Muscle layer of colon (tissue), 2 donors: ENCODE data around the gene SIGLEC11.

Experiments
- H3K27ac ChIP-seq: one replicate; pipeline ENCODE4 v1.7.0; 2013; ENCODE audit warnings: low read depth, mild to moderate bottlenecking, low read length, moderate library complexity
- H3K27me3 ChIP-seq, 2 donors: one replicate each; pipeline ENCODE4 v1.7.0; 2013; ENCODE audit warnings: low read length in 2 of 2, mild to moderate bottlenecking in 2 of 2; ENCODE audit not compliant: insufficient read depth in 2 of 2, control insufficient read depth in 1 of 2
- H3K36me3 ChIP-seq: one replicate; pipeline ENCODE4 v1.7.0; 2013; ENCODE audit warnings: mild to moderate bottlenecking, low read length; ENCODE audit not compliant: insufficient read depth
- H3K4me1 ChIP-seq: one replicate; pipeline ENCODE4 v1.7.0; 2013; ENCODE audit warnings: mild to moderate bottlenecking, low read length; ENCODE audit not compliant: insufficient read depth
- H3K4me3 ChIP-seq, 2 donors: one replicate each; pipeline ENCODE4 v1.7.0; 2013; ENCODE audit warnings: low read length in 2 of 2, low read depth in 1 of 2, mild to moderate bottlenecking in 1 of 2, moderate library complexity in 1 of 2
- H3K9ac ChIP-seq: one replicate; pipeline ENCODE4 v1.7.0; 2013; ENCODE audit warnings: low read length
- H3K9me3 ChIP-seq: one replicate; pipeline ENCODE4 v1.7.0; 2013; ENCODE audit warnings: mild to moderate bottlenecking, low read length
- donor health status: abdominal sarcoma.
- donor health status: Adenocarcinoma of cecum.

SIGLEC11 gene

DNA sequence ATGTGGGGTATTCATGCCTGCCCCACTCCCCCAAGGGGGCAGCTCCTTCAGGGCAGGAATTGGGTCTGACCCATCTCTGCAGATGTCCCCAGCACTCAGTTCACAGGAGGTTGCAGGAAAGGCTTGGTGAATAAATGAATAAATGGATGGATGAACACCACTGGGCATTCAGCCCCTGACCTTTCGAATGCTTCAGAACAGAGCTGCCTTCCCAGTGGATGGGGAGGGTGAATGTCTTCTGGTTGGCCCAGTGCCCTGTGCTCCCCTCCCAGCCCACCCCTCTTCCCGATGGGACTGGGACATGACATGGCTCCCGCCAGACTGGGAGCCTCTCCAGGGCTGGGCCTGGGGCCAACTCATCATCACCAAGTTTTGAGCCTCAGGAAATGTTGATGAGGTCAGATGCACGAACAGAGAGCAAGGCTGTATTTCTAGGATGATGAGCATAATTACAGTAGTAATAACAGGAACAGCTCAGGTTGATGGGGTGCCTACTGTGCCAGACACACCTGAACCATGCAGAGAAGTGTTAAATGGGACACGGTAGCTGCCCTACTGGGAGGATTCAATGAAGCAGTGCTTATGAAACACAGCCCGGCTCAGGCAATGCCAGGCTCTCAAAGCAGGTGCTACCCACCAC lies 38.5 kb upstream of the SIGLEC11 start:
- Histone ChIP-seq H3K27ac (no peak overlapping the region), H3K4me3 (no peak overlapping the region), H3K4me1 (peaks cover 10% of the 10 kb centered on the region), H3K36me3 (peaks cover 64% of the 10 kb centered on the region), H3K9me3 (peaks cover 3% of the 10 kb centered on the region), H3K9ac (no peak overlapping the region), H3K27me3 (no peaks in the 10 kb centered on the region)

DNA sequence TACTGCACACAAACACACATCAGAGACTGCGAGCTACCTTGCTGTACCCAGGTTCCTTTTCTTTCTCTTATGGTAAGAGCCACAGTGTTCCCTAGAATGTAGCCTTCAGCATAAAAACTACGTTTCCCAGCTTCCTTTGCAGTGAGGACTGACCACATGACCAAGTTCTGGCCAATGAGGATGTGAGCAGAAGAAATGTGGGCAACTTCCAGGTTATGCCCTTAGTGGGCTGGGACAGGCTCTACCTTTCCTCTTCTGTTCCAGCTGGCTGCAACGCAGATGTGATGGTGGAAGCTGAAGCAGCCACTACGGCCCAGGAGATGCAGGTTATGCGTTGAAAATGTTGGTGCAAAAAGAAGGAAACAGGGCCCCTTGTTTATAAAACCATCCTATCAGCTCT lies 36.7 kb upstream of the SIGLEC11 start:
- Histone ChIP-seq H3K27ac (no peak overlapping the region), H3K27me3 (no peaks in the 10 kb centered on the region), H3K9ac (no peak overlapping the region), H3K4me3 (no peak overlapping the region), H3K36me3 (peaks cover 75% of the 10 kb centered on the region), H3K4me1 (no peaks in the 10 kb centered on the region), H3K9me3 (peaks cover 3% of the 10 kb centered on the region)

DNA sequence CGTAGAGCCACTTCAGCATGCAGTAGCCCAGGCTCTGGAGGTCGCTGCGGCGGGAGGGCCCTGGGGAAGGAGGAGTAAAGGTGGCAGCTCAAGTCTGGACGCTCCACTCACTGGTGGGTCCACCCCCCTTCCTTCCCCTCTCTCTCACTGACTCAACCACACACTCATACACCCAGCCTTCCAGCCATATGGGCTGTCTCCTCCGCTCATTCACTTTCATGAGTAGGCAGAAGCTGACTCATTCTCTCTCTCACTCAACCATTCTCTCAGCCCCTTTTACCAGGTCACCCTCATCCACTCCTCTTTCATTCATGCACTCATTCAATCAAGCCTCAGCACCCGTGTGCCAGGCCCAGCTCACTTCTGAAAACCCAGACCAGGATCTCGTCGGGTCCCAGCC lies 27.5 kb upstream of the SIGLEC11 start:
- H3K36me3 ChIP-seq = peaks cover 85% of the 10 kb centered on the region
- H3K9ac ChIP-seq = no peak overlapping the region
- H3K27me3 ChIP-seq = no peaks in the 10 kb centered on the region
- H3K4me3 ChIP-seq = no peak overlapping the region
- H3K4me1 ChIP-seq = no peaks in the 10 kb centered on the region
- no peaks in the 10 kb centered on the region for H3K9me3 ChIP-seq
- H3K27ac ChIP-seq = no peak overlapping the region

DNA sequence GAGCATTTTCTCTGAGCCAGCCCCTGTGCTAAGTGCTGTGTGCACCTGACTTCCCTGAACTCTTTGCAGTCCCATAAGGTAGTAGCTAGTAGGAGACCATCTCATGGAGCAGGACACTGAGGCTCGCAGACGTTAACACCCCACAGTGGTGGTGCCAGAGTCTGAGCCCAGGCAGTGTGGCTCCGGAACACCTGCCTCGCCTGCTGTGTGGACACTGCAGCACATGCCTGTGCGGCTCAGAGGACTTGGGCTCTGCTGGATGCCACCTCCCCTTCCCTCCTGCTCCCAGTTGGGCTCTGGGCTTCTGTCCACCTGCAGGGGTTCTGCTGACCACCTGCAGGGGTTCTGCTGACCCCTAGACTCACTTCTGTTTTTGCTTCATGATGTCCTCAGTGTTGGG lies 27.0 kb upstream of the SIGLEC11 start:
- no peak overlapping the region for H3K4me3 ChIP-seq
- H3K9ac ChIP-seq = no peak overlapping the region
- no peaks in the 10 kb centered on the region for H3K27me3 ChIP-seq
- H3K27ac ChIP-seq = no peak overlapping the region
- H3K9me3 ChIP-seq = no peaks in the 10 kb centered on the region
- no peaks in the 10 kb centered on the region for H3K4me1 ChIP-seq
- H3K36me3 ChIP-seq = peaks cover 89% of the 10 kb centered on the region

DNA sequence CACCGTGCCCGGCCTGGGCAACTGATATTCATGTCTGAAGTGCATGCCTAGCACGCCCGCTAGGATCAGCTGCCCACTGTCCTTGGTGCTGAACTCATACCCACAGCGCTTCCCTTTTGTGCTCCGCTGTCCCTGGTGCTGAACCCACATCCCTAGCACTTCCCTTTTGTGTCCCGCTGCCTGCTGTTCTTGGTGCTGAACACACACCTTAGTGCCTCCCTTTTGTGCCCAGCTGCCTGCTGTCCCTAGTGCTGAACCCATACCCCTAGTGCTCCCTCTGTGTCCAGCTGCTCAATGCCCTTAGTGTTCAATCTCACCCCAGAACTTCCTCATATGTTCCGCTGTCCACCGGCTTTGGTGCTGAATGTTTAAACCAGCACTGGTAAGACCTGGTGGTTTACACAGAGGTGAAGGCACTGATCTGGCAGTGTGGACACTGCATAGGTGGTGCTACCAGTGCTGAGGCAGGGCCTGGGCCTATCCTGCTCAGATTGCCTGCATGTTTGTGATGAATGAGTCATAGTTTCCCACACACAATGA lies 26.3 kb upstream of the SIGLEC11 start:
- no peak overlapping the region for H3K4me3 ChIP-seq
- no peak overlapping the region for H3K9ac ChIP-seq
- no peak overlapping the region for H3K27ac ChIP-seq
- no peaks in the 10 kb centered on the region for H3K4me1 ChIP-seq
- H3K9me3 ChIP-seq = no peaks in the 10 kb centered on the region
- H3K36me3 ChIP-seq = peaks cover 86% of the 10 kb centered on the region
- no peaks in the 10 kb centered on the region for H3K27me3 ChIP-seq

DNA sequence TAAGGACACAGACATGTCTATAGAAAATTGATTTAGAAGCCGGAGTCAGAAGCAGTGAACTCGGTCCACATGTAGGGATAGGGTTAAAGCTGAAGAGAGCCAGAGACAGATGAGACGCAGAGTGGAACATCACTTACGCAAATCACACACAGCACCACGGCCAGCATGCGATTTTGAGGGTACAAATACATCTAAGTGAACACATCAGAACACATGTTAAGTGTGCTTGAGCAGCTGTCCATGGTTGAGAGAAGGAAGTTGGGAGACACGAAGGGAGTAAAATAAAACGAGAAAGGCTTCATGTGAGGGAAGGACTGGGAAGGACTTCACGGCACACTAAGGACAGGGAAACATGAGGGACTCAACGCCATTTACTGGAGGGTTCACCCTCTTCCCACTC lies 25.4 kb upstream of the SIGLEC11 start:
- Histone ChIP-seq H3K9ac (no peak overlapping the region), H3K9me3 (no peaks in the 10 kb centered on the region), H3K27me3 (no peaks in the 10 kb centered on the region), H3K36me3 (peaks cover 86% of the 10 kb centered on the region), H3K4me3 (no peak overlapping the region), H3K27ac (no peak overlapping the region), H3K4me1 (no peaks in the 10 kb centered on the region)

DNA sequence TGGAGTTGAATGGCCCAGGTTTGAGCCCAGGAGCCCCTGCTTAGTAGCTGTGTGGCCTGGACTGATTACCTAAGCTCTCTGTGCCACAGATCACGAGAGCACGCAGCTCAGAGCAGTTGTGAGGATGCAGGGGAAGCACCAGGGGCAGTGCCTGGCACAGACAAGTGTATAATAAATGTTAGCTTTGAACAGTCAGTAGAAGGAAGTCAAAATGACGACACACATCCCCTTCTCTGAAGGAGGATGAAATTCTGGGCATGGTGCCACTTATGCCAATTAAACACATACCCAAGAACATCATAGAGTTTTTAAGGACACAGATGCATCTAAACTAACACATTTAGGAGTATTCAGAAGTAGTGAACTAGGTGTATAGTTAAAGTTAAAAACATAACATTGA lies 24.9 kb upstream of the SIGLEC11 start:
- Histone ChIP-seq H3K36me3 (peaks cover 84% of the 10 kb centered on the region), H3K9me3 (no peaks in the 10 kb centered on the region)

DNA sequence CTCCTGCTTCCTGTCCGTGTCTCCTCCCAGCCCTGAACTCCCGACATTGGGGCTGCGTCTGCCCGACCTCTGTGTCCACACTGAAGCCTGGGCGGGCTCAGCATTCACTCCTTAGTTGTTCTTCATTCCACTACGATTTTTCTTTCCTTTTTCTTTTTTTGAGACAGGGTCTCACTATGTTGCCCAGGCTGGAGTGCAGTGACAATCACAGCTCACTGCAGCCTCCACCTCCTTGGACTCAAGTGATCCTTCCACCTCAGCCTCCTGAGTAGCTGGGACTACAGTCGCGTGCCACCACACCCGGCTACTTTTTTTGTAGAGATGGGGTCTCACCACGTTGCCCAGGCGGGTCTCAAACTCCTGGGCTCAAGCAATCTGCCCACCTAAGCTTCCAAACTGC lies 23.5 kb upstream of the SIGLEC11 start:
- Histone ChIP-seq H3K9ac (no peak overlapping the region), H3K4me1 (no peaks in the 10 kb centered on the region), H3K36me3 (peaks cover 78% of the 10 kb centered on the region), H3K9me3 (no peaks in the 10 kb centered on the region), H3K27ac (no peak overlapping the region), H3K27me3 (no peaks in the 10 kb centered on the region), H3K4me3 (no peak overlapping the region)

More for the DNA sequence above, 24.9 kb upstream of the SIGLEC11 start:
- Histone ChIP-seq H3K9ac (no peak overlapping the region), H3K4me1 (no peaks in the 10 kb centered on the region), H3K4me3 (no peak overlapping the region), H3K27me3 (no peaks in the 10 kb centered on the region), H3K27ac (no peak overlapping the region)

DNA sequence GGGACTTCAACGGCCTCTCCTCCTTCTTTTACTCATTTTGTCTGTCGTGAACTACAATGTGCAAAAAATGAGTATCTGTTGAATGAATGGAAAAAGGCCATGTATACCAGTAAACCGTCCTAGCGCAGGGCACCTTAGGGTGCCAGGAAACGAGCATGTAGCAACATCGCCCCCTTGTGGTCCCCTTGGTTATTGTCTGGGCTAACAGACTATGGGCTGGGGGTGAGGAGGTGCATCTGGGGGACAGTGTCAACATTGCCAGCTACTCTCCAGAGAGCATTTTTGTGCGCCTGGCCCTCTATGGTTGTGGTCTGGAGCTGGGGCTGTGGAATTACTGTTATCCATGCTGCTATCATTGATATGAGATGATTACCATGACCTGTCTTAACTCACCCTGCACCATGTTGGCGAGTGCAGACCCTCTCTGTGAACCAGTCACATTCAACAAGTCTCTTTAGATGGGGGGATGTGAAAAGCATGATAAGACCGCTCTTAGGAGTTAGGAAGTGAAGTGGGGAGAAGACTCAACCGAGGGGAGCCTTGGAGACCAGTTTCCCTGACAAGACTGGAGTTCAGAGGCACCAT lies 22.8 kb upstream of the SIGLEC11 start:
- Histone ChIP-seq H3K27ac (no peak overlapping the region), H3K9me3 (no peaks in the 10 kb centered on the region), H3K4me1 (no peaks in the 10 kb centered on the region), H3K27me3 (no peaks in the 10 kb centered on the region), H3K9ac (no peak overlapping the region), H3K36me3 (peaks cover 72% of the 10 kb centered on the region), H3K4me3 (no peak overlapping the region)

DNA sequence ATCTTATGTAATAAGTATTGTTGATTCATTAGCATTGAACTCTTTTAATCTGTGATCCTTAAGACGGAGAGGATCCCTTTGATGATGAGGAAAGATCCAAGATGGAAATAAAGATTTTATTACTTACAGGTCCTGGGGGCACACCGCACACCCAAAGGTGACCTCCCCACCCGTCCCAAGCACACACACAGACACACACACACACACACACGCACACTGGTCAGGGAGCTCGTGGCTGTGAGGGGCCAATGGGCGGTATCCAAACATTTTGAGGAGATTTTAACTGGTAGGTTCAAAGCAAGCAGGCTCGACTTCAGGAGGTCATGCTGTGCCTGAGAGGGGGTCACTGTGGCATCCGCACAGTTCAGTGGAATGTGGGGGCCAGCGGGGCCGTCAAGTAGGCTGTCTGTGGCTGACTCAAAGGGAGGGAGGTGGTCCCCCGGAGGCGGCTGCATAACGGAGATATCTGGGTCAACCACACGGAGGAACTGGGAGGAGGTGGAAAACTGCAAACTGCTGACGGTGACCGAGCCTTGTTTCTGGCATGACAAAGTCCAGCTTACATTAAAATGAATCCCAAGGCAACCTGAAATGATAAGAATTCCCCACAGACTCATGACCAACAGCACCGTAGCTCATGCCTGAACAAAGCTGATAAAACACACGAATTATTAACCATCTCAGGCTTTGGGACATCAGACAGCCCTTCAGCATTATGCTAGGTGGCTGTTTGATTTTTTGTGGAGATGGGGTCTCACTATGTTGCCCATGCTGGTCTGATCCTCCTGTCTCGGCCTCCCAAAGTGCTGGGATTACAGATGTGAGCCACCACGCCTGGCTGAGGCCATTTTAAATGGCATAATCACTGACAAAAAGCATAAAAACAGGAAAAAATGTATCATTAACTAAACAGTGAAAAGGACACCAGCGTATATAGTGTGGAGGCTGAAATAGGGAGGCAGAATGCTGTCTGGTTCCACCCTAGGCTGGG lies 20.9 kb upstream of the SIGLEC11 start:
- Histone ChIP-seq H3K27ac (no peak overlapping the region), H3K27me3 (no peaks in the 10 kb centered on the region), H3K4me3 (no peak overlapping the region)

DNA sequence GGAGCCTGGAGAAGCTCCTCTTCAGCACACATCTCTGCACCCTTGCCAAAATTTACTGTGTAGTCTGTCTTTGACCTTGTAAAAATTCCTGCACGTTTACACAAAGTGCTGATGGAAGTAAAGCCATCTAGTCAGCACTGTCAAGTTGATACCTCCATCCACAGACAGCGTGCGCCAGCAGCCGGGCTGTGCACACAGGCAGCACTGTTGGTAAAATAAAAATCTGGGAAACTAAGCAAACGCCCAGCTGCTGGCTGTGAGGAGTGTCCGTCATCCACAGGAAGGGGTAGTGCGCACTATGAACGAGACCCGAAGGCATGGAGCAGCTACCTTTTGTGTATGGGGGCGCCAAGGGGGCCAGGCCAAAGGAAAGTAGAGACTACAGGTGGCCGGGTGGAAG lies 17.4 kb upstream of the SIGLEC11 start:
- H3K36me3 ChIP-seq = peaks cover 46% of the 10 kb centered on the region
- H3K4me1 ChIP-seq = no peaks in the 10 kb centered on the region
- no peak overlapping the region for H3K27ac ChIP-seq
- H3K9me3 ChIP-seq = no peaks in the 10 kb centered on the region
- no peak overlapping the region for H3K9ac ChIP-seq
- H3K27me3 ChIP-seq = no peaks in the 10 kb centered on the region
- no peak overlapping the region for H3K4me3 ChIP-seq

More for the DNA sequence above, 20.9 kb upstream of the SIGLEC11 start:
- Histone ChIP-seq H3K9ac (no peak overlapping the region), H3K4me1 (no peaks in the 10 kb centered on the region), H3K36me3 (peaks cover 67% of the 10 kb centered on the region), H3K9me3 (no peaks in the 10 kb centered on the region)
